Natural killer cell (primary cell): ENCODE data around the gene ODC1. TPM values are rescaled to one million over a fixed set of nuclear protein-coding genes. Genes with fewer than 3 reads are reported as not detected.

Source experiments
- ATAC-seq, 3 donors: fragments of 150-1000 bp in 2 of 3; fragments of 200-7000 bp in 1 of 3; cut with Tn5 transposase; 1 replicate in 1 of 3; 2 replicates in 2 of 3; pipeline ENCODE4 v1.10.0; 2021; ENCODE audit warnings: mild to moderate bottlenecking in 2 of 3, moderate library complexity in 2 of 3
- DNase-seq, 2 donors: peaks; one replicate each; pipeline versions ENCODE4 v3.0.0 to v3.0.0-alpha.2; 2013 to 2021; ENCODE audit warnings: mixed read lengths in 1 of 2
- H3K27ac ChIP-seq: one replicate; pipeline ENCODE4 v1.5.1; 2013; ENCODE audit warnings: mild to moderate bottlenecking, low read length
- H3K27me3 ChIP-seq: one replicate; pipeline ENCODE4 v1.6.1; 2013; ENCODE audit warnings: low read length; ENCODE audit not compliant: control insufficient read depth, insufficient read depth
- H3K36me3 ChIP-seq: one replicate; pipeline ENCODE4 v1.6.1; 2013; ENCODE audit warnings: low read length; ENCODE audit not compliant: control insufficient read depth, insufficient read depth
- H3K4me1 ChIP-seq: one replicate; pipeline ENCODE4 v1.6.1; 2013; ENCODE audit warnings: low read length; ENCODE audit not compliant: control insufficient read depth, insufficient read depth
- H3K4me3 ChIP-seq: one replicate; pipeline ENCODE4 v1.5.1; 2013; ENCODE audit warnings: low read length
- H3K9me3 ChIP-seq: one replicate; pipeline ENCODE4 v1.6.1; 2013; ENCODE audit warnings: low read length; ENCODE audit not compliant: control insufficient read depth, insufficient read depth
- H3K27ac Mint-ChIP-seq, 2 donors: one replicate each; pipeline ENCODE4 v1.8.0; 2022; ENCODE audit warnings: mild to moderate bottlenecking in 2 of 2, mixed read lengths in 2 of 2, moderate library complexity in 1 of 2
- H3K27me3 Mint-ChIP-seq, 2 donors: one replicate each; pipeline ENCODE4 v1.8.0; 2022; ENCODE audit warnings: low read depth in 2 of 2, mixed read lengths in 2 of 2
- H3K36me3 Mint-ChIP-seq: one replicate; pipeline ENCODE4 v1.8.0; 2022; ENCODE audit warnings: mixed read lengths
- H3K4me1 Mint-ChIP-seq, 2 donors: one replicate each; pipeline ENCODE4 v1.8.0; 2022; ENCODE audit warnings: mixed read lengths in 2 of 2
- H3K4me3 Mint-ChIP-seq: one replicate; pipeline ENCODE4 v1.8.0; 2022; ENCODE audit warnings: mild to moderate bottlenecking, moderate library complexity, mixed read lengths
- H3K9me3 Mint-ChIP-seq, 2 donors: one replicate each; pipeline ENCODE4 v1.8.0; 2022; ENCODE audit warnings: mixed read lengths in 2 of 2
- CTCF ChIP-seq: fragments of 200-600 bp; IDR thresholded peaks from one replicate; pipeline ENCODE4 v1.8.0; 2022; ENCODE audit warnings: antibody characterized with exemption
- WGBS: methylation state at CpG from one replicate; pipeline ENCODE4 v1.1.7; 2013; ENCODE audit warnings: missing lambda C conversion rate; ENCODE audit not compliant: insufficient coverage; 5-methylcytosine and 5-hydroxymethylcytosine counted together
- intact Hi-C: fragments of 100-400 bp; cut with micrococcal nuclease; formaldehyde crosslinking; loops from one replicate; pipeline ENCODE4 v1.14.2; 2022
- total RNA-seq, 4 donors: library from RNA; stranded (reverse); fragments of 120-200 nt in 1 of 4; gene quantifications; one replicate each; pipeline versions ENCODE4 v1.2.3 to v1.2.4, GENCODE V29; 2013 to 2022

The ODC1 gene
- total RNA-seq, 3 donors from 2014 or later (not counting 1 experiment from before 2014, with no cell fraction given): 38.7 to 85.4 (median 43.8) TPM

GRCh38 chr2:10471955-10472354 lies 23.8 kb upstream of the ODC1 start:
- ATAC-seq: no peak
- no peak overlapping the region for H3K4me3 ChIP-seq
- no peak for TF ChIP-seq CTCF
- 86% methylated on average over 2 of the region's 2 CpGs for WGBS
- no peak overlapping the region for H3K27ac Mint-ChIP-seq
- no peaks in the 10 kb centered on the region for H3K36me3 Mint-ChIP-seq
- DNase-seq: no peak
- H3K27me3 Mint-ChIP-seq: peaks cover 0 to 4% of the 10 kb centered on the region in 2 donors
- no peaks in the 10 kb centered on the region for H3K4me1 ChIP-seq
- H3K9me3 ChIP-seq: no peaks in the 10 kb centered on the region
- H3K4me1 Mint-ChIP-seq: peaks cover under 1 to 1% of the 10 kb centered on the region in 2 donors
- H3K27me3 ChIP-seq: no peaks in the 10 kb centered on the region
- intact Hi-C loops: no loop called here
- H3K9me3 Mint-ChIP-seq: no peaks in the 10 kb centered on the region
- H3K4me3 Mint-ChIP-seq: no peak overlapping the region
- H3K27ac ChIP-seq: no peak overlapping the region
- no peaks in the 10 kb centered on the region for H3K36me3 ChIP-seq

DNA sequence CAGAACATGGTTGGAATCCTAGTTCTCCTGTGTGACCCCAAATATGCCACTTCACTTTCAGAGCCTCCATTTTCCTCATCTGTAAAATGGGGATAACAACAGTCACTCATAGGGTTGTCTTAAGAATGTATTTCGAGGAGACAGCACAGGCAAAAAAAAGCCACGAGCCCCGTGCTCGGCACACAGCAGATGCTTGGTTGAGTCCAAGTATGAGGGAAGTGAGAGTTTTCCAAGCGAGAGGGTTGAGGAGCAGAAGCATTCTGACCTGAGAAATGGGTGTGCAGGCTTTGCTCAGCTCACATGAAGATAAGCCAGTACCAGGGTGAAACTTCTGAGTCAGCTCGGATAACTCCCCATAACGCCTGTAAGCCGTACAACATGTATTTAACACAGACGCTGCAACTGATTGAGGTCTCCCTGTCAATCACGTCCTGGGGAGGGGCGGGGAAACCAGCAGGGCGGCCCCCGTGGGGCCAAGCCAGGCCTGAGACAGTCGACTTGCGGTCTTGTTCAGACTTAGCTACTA lies 23.0 kb upstream of the ODC1 start:
- TF ChIP-seq CTCF: no peak
- DNase-seq: no peak
- peaks cover 0 to 4% of the 10 kb centered on the region in 2 donors for H3K27me3 Mint-ChIP-seq
- Histone ChIP-seq H3K27me3 (no peaks in the 10 kb centered on the region), H3K27ac (no peak overlapping the region), H3K9me3 (no peaks in the 10 kb centered on the region), H3K4me3 (no peak overlapping the region), H3K36me3 (no peaks in the 10 kb centered on the region), H3K4me1 (no peaks in the 10 kb centered on the region)
- intact Hi-C loops: no loop called here
- H3K4me1 Mint-ChIP-seq: no peaks in the 10 kb centered on the region
- 86% methylated on average over 15 of the region's 15 CpGs for WGBS
- H3K9me3 Mint-ChIP-seq: no peaks in the 10 kb centered on the region
- H3K4me3 Mint-ChIP-seq: no peak overlapping the region
- H3K27ac Mint-ChIP-seq: no peak overlapping the region
- ATAC-seq: no peak
- no peaks in the 10 kb centered on the region for H3K36me3 Mint-ChIP-seq

GRCh38 chr2:10469955-10470608 lies 22.0 kb upstream of the ODC1 start:
- H3K36me3 ChIP-seq: no peaks in the 10 kb centered on the region
- WGBS: 89% methylated on average over 12 of the region's 12 CpGs
- Mint-ChIP-seq H3K4me1 (no peaks in the 10 kb centered on the region), H3K9me3 (no peaks in the 10 kb centered on the region), H3K27me3 (peaks cover 0 to 4% of the 10 kb centered on the region in 2 donors), H3K27ac (no peak overlapping the region), H3K36me3 (no peaks in the 10 kb centered on the region), H3K4me3 (no peak overlapping the region)
- H3K4me1 ChIP-seq: no peaks in the 10 kb centered on the region
- no peak for DNase-seq
- H3K4me3 ChIP-seq: no peak overlapping the region
- no peak for TF ChIP-seq CTCF
- H3K9me3 ChIP-seq: no peaks in the 10 kb centered on the region
- intact Hi-C loops: no loop called here
- H3K27me3 ChIP-seq: no peaks in the 10 kb centered on the region
- ATAC-seq: no peak
- no peak overlapping the region for H3K27ac ChIP-seq

- no peaks in the 10 kb centered on the region for H3K4me1 ChIP-seq
- intact Hi-C loops: no loop called here
- Mint-ChIP-seq H3K27me3 (peaks cover 0 to 4% of the 10 kb centered on the region in 2 donors), H3K9me3 (no peaks in the 10 kb centered on the region), H3K36me3 (no peaks in the 10 kb centered on the region), H3K27ac (no peak overlapping the region), H3K4me3 (no peak overlapping the region), H3K4me1 (no peaks in the 10 kb centered on the region)
- H3K9me3 ChIP-seq: no peaks in the 10 kb centered on the region
- ATAC-seq: no peak
- DNase-seq: no peak
- no peaks in the 10 kb centered on the region for H3K36me3 ChIP-seq
- 92% methylated on average over 4 of the region's 4 CpGs for WGBS
- H3K27me3 ChIP-seq: no peaks in the 10 kb centered on the region
- no peak overlapping the region for H3K4me3 ChIP-seq
- H3K27ac ChIP-seq: no peak overlapping the region
- no peak for TF ChIP-seq CTCF
These were observed 21.2 kb upstream of the ODC1 start for GRCh38 chr2:10469301-10469700.
